Tibial artery (tissue), 4 donors: ENCODE data around the gene TENM3.

Source experiments
- DNase-seq, 2 donors: peaks; one replicate each; pipeline ENCODE4 v3.0.0-alpha.2; 2019
- H3K27ac ChIP-seq, 2 donors: fragments of 200-600 bp; sonication (generic) in 1 of 2; 1 replicate in 1 of 2; 2 replicates in 1 of 2; pipeline ENCODE4 v1.5.1; 2018 to 2019; ENCODE audit warnings: mild to moderate bottlenecking in 1 of 2
- H3K27me3 ChIP-seq, 2 donors: fragments of 200-600 bp; sonication (generic) in 1 of 2; one replicate each; pipeline versions ENCODE4 v1.5.1 to v1.6.0; 2016 to 2019
- H3K36me3 ChIP-seq, 3 donors: fragments of 200-600 bp; sonication (generic) in 2 of 3; one replicate each; pipeline ENCODE4 v1.5.1; 2016 to 2019; ENCODE audit warnings: mild to moderate bottlenecking in 2 of 3
- H3K4me1 ChIP-seq, 4 donors: fragments of 200-600 bp; sonication (generic) in 2 of 4; 1 replicate in 3 of 4; 2 replicates in 1 of 4; pipeline ENCODE4 v1.5.1; 2016 to 2019
- H3K4me3 ChIP-seq, 2 donors: fragments of 200-600 bp; sonication (generic) in 1 of 2; 1 replicate in 1 of 2; 2 replicates in 1 of 2; pipeline ENCODE4 v1.5.1; 2018 to 2019; ENCODE audit warnings: mild to moderate bottlenecking in 2 of 2
- H3K9me3 ChIP-seq, 3 donors: fragments of 200-600 bp; sonication (generic) in 1 of 3; one replicate each; pipeline ENCODE4 v1.5.1; 2016 to 2019
- CTCF ChIP-seq, 2 experiments: fragments of 200-600 bp in 1 of 2; fragments of 450-650 bp in 1 of 2; IDR thresholded peaks; one replicate each; pipeline ENCODE4 v1.5.1; 2017 to 2019; ENCODE audit warnings: antibody characterized with exemption in 2 of 2, mild to moderate bottlenecking in 1 of 2, moderate library complexity in 1 of 2
- intact Hi-C: fragments of 100-400 bp; cut with DNase I; formaldehyde crosslinking; loops from one replicate; pipeline ENCODE4 v1.15.0; 2023; ENCODE audit warnings: low total_unique reads

Gene TENM3

GRCh38 chr4:182449930-182450439 is 206.8 kb downstream of the TENM3 start:
- Histone ChIP-seq H3K27ac (no peak overlapping the region), H3K9me3 (no peaks in the 10 kb centered on the region), H3K4me3 (peak overlapping the region; percentile 51 to 61), H3K4me1 (peaks cover 0 to 22% (median 15%) of the 10 kb centered on the region in 4 donors), H3K27me3 (peaks cover 0 to 72% of the 10 kb centered on the region in 2 donors), H3K36me3 (no peaks in the 10 kb centered on the region)
- intact Hi-C loops: no loop called here
- no peak for DNase-seq
- no peak for TF ChIP-seq CTCF (IDR thresholded peaks at IDR 0.05)

GRCh38 chr4:182451441-182451840 is 208.2 kb downstream of the TENM3 start:
- H3K36me3 ChIP-seq: no peaks in the 10 kb centered on the region
- H3K27ac ChIP-seq: no peak overlapping the region
- H3K9me3 ChIP-seq: no peaks in the 10 kb centered on the region
- no peak overlapping the region for H3K4me3 ChIP-seq
- no peak for DNase-seq
- H3K27me3 ChIP-seq: peaks cover 0 to 81% of the 10 kb centered on the region in 2 donors
- intact Hi-C loops: no loop called here
- peaks cover 0 to 22% (median 15%) of the 10 kb centered on the region in 4 donors for H3K4me1 ChIP-seq
- TF ChIP-seq CTCF (IDR thresholded peaks at IDR 0.05): no peak

- intact Hi-C loops: no loop called here
- Histone ChIP-seq H3K4me3 (no peak overlapping the region), H3K27me3 (peaks cover 0 to 73% of the 10 kb centered on the region in 2 donors), H3K27ac (no peak overlapping the region), H3K4me1 (peaks cover 0 to 12% (median 6%) of the 10 kb centered on the region in 4 donors), H3K36me3 (no peaks in the 10 kb centered on the region), H3K9me3 (no peaks in the 10 kb centered on the region)
- TF ChIP-seq CTCF (IDR thresholded peaks at IDR 0.05): no peak
- DNase-seq: no peak
These were observed 210.6 kb downstream of the TENM3 start for GRCh38 chr4:182453830-182454229.

GRCh38 chr4:182454440-182455013 is 211.3 kb downstream of the TENM3 start:
- Histone ChIP-seq H3K27ac (no peak overlapping the region), H3K9me3 (no peaks in the 10 kb centered on the region), H3K27me3 (peaks cover 0 to 68% of the 10 kb centered on the region in 2 donors), H3K4me3 (no peak overlapping the region), H3K36me3 (no peaks in the 10 kb centered on the region), H3K4me1 (peaks cover 0 to 8% (median 2%) of the 10 kb centered on the region in 4 donors)
- intact Hi-C loops: no loop called here
- no peak for DNase-seq
- TF ChIP-seq CTCF (IDR thresholded peaks at IDR 0.05): no peak

GRCh38 chr4:182465114-182465513 is 221.9 kb downstream of the TENM3 start:
- no peak overlapping the region for H3K4me3 ChIP-seq
- intact Hi-C loops: no loop called here
- H3K27me3 ChIP-seq: peaks cover 0 to 3% of the 10 kb centered on the region in 2 donors
- DNase-seq: no peak
- H3K27ac ChIP-seq: no peak overlapping the region
- no peaks in the 10 kb centered on the region for H3K9me3 ChIP-seq
- no peak for TF ChIP-seq CTCF (IDR thresholded peaks at IDR 0.05)
- no peaks in the 10 kb centered on the region for H3K36me3 ChIP-seq
- H3K4me1 ChIP-seq: no peaks in the 10 kb centered on the region
